ENCODE data around the gene HMGCR. TPM values are rescaled to one million over a fixed set of nuclear protein-coding genes. Genes with fewer than 3 reads are reported as not detected.

The HMGCR gene
- total RNA-seq, 1 experiment from 2014 or later = 178 TPM

DNA sequence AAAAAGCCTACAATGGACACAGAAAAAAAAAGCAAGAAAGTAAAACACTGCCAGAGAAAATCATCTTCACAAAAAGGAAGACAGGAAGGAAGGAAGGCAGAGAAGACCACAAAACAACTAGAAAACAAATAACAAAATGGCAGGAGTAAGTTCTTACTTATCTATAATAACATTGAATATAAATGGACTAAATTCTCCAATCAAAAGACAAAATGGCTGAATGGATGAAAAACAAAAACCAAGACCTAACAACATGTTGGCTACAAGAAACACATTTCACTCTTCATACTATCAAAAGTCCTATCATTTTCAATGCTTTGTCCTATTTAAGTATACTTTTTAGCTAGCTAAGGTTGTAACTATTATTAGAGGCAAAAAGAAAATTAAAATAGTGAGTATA is 36.9 kb upstream of the HMGCR start:
- Mint-ChIP-seq H3K4me1 (peaks cover 0 to 5% of the 10 kb centered on the region in 2 experiments; a peak in 2 of 4 replicates), H3K27ac (no peak overlapping the region), H3K36me3 (ENCODE audit: insufficient read depth in 1 of 3, low read depth in 3 of 3) (peaks cover 5 to 26% (median 6%) of the 10 kb centered on the region in 3 experiments; a peak in 4 of 7 replicates), H3K4me3 (no peak overlapping the region), H3K27me3 (ENCODE audit: low read depth) (no peaks in the 10 kb centered on the region; the same call in 1 of the 2 replicates), H3K9me3 (peaks cover 17 to 22% of the 10 kb centered on the region in 2 experiments)
- Histone ChIP-seq H3K9me3 (ENCODE audit: control insufficient read depth, low read depth, low read length) (no peaks in the 10 kb centered on the region), H3K18ac (ENCODE audit: insufficient read length, low read depth, low read length) (no peak overlapping the region), H3K56ac (ENCODE audit: insufficient read length, low read depth, low read length) (no peak overlapping the region), H3T11ph (ENCODE audit: low read length) (no peak overlapping the region), H3K4me2 (ENCODE audit: insufficient read depth, insufficient read length, low read length) (no peak overlapping the region), H4K20me1 (ENCODE audit: control insufficient read depth, insufficient read depth, insufficient read length) (no peaks in the 10 kb centered on the region), H4K91ac (ENCODE audit: insufficient read length, low read depth, low read length) (no peak overlapping the region), H2BK12ac (ENCODE audit: insufficient read length, low read depth, low read length) (no peak overlapping the region), H3K4me1 (ENCODE audit: insufficient read depth, low read length) (no peaks in the 10 kb centered on the region), H2AFZ (ENCODE audit: low read length) (no peak overlapping the region), H2BK120ac (ENCODE audit: low read depth, low read length, poor library complexity, severe bottlenecking) (no peak overlapping the region), H3K4ac (ENCODE audit: low read depth, low read length) (no peak overlapping the region), H3K9ac (ENCODE audit: extremely low read depth, insufficient read length, low read length) (no peak overlapping the region), H3K14ac (ENCODE audit: insufficient read depth, low read length) (no peak overlapping the region), H3K23ac (ENCODE audit: insufficient read length, low read depth, low read length) (no peak overlapping the region), H3K79me1 (ENCODE audit: insufficient read depth, low read depth, low read length, poor library complexity, severe bottlenecking) (no peaks in the 10 kb centered on the region), H3K79me2 (ENCODE audit: insufficient read depth, low read length) (no peaks in the 10 kb centered on the region), H3K23me2 (ENCODE audit: insufficient read length, low read depth, low read length, poor library complexity, severe bottlenecking) (no peaks in the 10 kb centered on the region), H3K27ac (ENCODE audit: insufficient read length, low read depth, low read length) (no peak overlapping the region), H2AK5ac (ENCODE audit: insufficient read length, low read length) (no peak overlapping the region), H3K27me3 (ENCODE audit: insufficient read depth, low read length) (no peaks in the 10 kb centered on the region), H4K5ac (ENCODE audit: insufficient read length, low read depth, low read length) (no peak overlapping the region), H4K8ac (replicated peaks; ENCODE audit: insufficient read length, low read depth, low read length) (no peak overlapping the region), H2BK20ac (ENCODE audit: low read depth, low read length, poor library complexity, severe bottlenecking) (no peak overlapping the region), H2BK5ac (ENCODE audit: insufficient read length, low read length) (no peak overlapping the region), H2BK15ac (ENCODE audit: low read depth, low read length) (no peak overlapping the region)
- no peak for DNase-seq
- TF ChIP-seq, protein P1, sequence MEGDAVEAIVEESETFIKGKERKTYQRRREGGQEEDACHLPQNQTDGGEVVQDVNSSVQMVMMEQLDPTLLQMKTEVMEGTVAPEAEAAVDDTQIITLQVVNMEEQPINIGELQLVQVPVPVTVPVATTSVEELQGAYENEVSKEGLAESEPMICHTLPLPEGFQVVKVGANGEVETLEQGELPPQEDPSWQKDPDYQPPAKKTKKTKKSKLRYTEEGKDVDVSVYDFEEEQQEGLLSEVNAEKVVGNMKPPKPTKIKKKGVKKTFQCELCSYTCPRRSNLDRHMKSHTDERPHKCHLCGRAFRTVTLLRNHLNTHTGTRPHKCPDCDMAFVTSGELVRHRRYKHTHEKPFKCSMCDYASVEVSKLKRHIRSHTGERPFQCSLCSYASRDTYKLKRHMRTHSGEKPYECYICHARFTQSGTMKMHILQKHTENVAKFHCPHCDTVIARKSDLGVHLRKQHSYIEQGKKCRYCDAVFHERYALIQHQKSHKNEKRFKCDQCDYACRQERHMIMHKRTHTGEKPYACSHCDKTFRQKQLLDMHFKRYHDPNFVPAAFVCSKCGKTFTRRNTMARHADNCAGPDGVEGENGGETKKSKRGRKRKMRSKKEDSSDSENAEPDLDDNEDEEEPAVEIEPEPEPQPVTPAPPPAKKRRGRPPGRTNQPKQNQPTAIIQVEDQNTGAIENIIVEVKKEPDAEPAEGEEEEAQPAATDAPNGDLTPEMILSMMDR (conservative IDR thresholded peaks at IDR 0.05) = no peak
